SK-N-SH treated with all-trans-retinoic acid at 6 μM for 48 hours (cell line): Measurements from ENCODE around the gene CDC16.

Source experiments
- ATAC-seq: fragments of 200-7000 bp; cut with Tn5 transposase; 3 replicates; pipeline ENCODE4 v1.9.1; 2020; ENCODE audit warnings: mild to moderate bottlenecking, moderate library complexity
- ARNTL ChIP-seq: fragments of 450-650 bp; formaldehyde crosslinking; IDR thresholded peaks from 2 replicates; pipeline ENCODE4 v1.5.0; 2020; ENCODE audit warnings: low read depth, mild to moderate bottlenecking, moderate library complexity, borderline replicate concordance
- BACH2 ChIP-seq: fragments of 250-450 bp; sonication (Bioruptor Pico); IDR thresholded peaks from 2 replicates; pipeline ENCODE4 v1.9.0; 2021; ENCODE audit warnings: mild to moderate bottlenecking, borderline replicate concordance
- CSDC2 ChIP-seq: fragments of 250-450 bp; sonication (Bioruptor Pico); IDR thresholded peaks from 2 replicates; pipeline ENCODE4 v1.5.0; 2020; ENCODE audit warnings: mild to moderate bottlenecking, moderate library complexity
- ESRRG ChIP-seq: fragments of 250-450 bp; sonication (Bioruptor Pico); IDR thresholded peaks from 2 replicates; pipeline ENCODE4 v1.6.1; 2021; ENCODE audit warnings: mild to moderate bottlenecking
- GLIS3 ChIP-seq: fragments of 250-450 bp; sonication (Bioruptor Pico); IDR thresholded peaks from 2 replicates; pipeline ENCODE4 v1.5.0; 2020; ENCODE audit warnings: mild to moderate bottlenecking, moderate library complexity
- ISL1 ChIP-seq: fragments of 250-450 bp; sonication (Bioruptor Pico); IDR thresholded peaks from 2 replicates; pipeline ENCODE4 v2.1.2; 2022; ENCODE audit warnings: mild to moderate bottlenecking, moderate library complexity
- PPARA ChIP-seq: fragments of 250-450 bp; sonication (Bioruptor Pico); IDR thresholded peaks from 2 replicates; pipeline ENCODE4 v1.5.0; 2020; ENCODE audit warnings: mild to moderate bottlenecking, borderline replicate concordance
- RARB ChIP-seq: fragments of 250-450 bp; sonication (Bioruptor Pico); IDR thresholded peaks from 2 replicates; pipeline ENCODE4 v1.8.0; 2021; ENCODE audit warnings: mild to moderate bottlenecking, moderate library complexity
- TCF4 ChIP-seq: fragments of 250-450 bp; sonication (Bioruptor Pico); IDR thresholded peaks from 2 replicates; pipeline ENCODE4 v1.8.0; 2021; ENCODE audit warnings: mild to moderate bottlenecking, moderate library complexity, borderline replicate concordance
- TOX ChIP-seq: fragments of 250-450 bp; sonication (Bioruptor Pico); IDR thresholded peaks from 2 replicates; pipeline ENCODE4 v1.8.0; 2021; ENCODE audit warnings: mild to moderate bottlenecking, moderate library complexity, borderline replicate concordance
- ZC3H10 ChIP-seq: fragments of 250-450 bp; sonication (Bioruptor Pico); IDR thresholded peaks from 2 replicates; pipeline ENCODE4 v1.5.1; 2021; ENCODE audit warnings: mild to moderate bottlenecking, moderate library complexity
- ZFP3 ChIP-seq: fragments of 250-450 bp; sonication (Bioruptor Pico); IDR thresholded peaks from 2 replicates; pipeline ENCODE4 v1.5.0; 2020; ENCODE audit warnings: mild to moderate bottlenecking, moderate library complexity
- ZNF70 ChIP-seq: fragments of 450-650 bp; formaldehyde crosslinking; IDR thresholded peaks from 2 replicates; pipeline ENCODE4 v1.5.0; 2020; ENCODE audit warnings: mild to moderate bottlenecking, moderate library complexity
- ZNF8 ChIP-seq: fragments of 450-650 bp; formaldehyde crosslinking; IDR thresholded peaks from 2 replicates; pipeline ENCODE4 v1.5.0; 2020; ENCODE audit warnings: mild to moderate bottlenecking, moderate library complexity
- TF ChIP-seq, protein P1 (sequence below): fragments of 250-450 bp; sonication (Bioruptor Pico); IDR thresholded peaks from 2 replicates; pipeline ENCODE4 v1.5.0; 2020; ENCODE audit warnings: mild to moderate bottlenecking, moderate library complexity
- TF ChIP-seq, protein P2 (sequence below): fragments of 250-450 bp; sonication (Bioruptor Pico); IDR thresholded peaks from 2 replicates; pipeline ENCODE4 v1.5.1; 2020; ENCODE audit warnings: low read depth, mild to moderate bottlenecking, moderate library complexity
- TF ChIP-seq, protein P3 (sequence below): fragments of 250-450 bp; sonication (Bioruptor Pico); IDR thresholded peaks from 2 replicates; pipeline ENCODE4 v1.5.1; 2021; ENCODE audit warnings: mild to moderate bottlenecking, moderate library complexity
- TF ChIP-seq, protein P4 (sequence below): fragments of 250-450 bp; sonication (Bioruptor Pico); IDR thresholded peaks from 2 replicates; pipeline ENCODE4 v1.8.0; 2020; ENCODE audit warnings: mild to moderate bottlenecking, moderate library complexity, borderline replicate concordance
- TF ChIP-seq, protein P5 (sequence below): fragments of 250-450 bp; sonication (Bioruptor Pico); IDR thresholded peaks from 2 replicates; pipeline ENCODE4 v1.8.0; 2021; ENCODE audit warnings: low read depth, mild to moderate bottlenecking, moderate library complexity, borderline replicate concordance

Gene CDC16

DNA sequence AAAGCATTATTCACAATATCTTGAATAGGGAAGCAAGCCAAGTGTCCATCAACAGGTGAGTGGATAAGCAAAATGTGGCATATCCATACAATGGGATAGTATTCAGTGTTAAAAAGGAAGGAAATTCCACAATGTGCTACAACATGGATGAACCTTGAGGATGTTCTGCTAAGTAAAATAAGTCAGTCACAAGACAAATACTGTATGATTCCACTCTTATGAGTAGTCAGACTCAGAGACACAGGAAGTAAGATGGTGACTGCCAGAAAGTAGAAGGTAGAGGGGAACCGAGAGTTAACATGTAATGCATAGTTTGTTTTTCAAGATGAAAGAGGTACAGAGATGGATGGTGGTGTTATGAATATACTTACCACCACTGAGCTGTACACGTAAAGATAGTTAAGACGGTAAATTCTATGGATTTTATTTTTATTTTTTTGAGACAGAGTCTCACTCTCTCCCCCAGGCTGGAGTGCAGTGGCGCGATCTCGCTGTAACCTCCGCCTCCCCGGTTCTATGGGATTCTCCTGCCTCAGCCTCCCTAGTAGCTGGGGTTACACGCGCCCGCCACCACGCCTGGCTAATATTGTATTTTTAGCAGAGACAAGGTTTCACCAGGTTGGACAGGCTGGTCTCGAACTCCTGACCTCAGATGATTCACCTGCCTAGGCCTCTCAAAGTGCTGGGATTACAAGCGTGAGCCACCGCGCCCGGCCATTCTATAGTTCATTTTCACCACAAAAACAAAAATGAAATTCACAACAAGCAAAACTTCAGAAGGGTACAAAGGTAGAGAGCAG is 78.6 kb downstream of the CDC16 start (continued):
- TF ChIP-seq, protein P1, sequence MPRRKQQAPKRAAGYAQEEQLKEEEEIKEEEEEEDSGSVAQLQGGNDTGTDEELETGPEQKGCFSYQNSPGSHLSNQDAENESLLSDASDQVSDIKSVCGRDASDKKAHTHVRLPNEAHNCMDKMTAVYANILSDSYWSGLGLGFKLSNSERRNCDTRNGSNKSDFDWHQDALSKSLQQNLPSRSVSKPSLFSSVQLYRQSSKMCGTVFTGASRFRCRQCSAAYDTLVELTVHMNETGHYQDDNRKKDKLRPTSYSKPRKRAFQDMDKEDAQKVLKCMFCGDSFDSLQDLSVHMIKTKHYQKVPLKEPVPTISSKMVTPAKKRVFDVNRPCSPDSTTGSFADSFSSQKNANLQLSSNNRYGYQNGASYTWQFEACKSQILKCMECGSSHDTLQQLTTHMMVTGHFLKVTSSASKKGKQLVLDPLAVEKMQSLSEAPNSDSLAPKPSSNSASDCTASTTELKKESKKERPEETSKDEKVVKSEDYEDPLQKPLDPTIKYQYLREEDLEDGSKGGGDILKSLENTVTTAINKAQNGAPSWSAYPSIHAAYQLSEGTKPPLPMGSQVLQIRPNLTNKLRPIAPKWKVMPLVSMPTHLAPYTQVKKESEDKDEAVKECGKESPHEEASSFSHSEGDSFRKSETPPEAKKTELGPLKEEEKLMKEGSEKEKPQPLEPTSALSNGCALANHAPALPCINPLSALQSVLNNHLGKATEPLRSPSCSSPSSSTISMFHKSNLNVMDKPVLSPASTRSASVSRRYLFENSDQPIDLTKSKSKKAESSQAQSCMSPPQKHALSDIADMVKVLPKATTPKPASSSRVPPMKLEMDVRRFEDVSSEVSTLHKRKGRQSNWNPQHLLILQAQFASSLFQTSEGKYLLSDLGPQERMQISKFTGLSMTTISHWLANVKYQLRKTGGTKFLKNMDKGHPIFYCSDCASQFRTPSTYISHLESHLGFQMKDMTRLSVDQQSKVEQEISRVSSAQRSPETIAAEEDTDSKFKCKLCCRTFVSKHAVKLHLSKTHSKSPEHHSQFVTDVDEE = no peak
- TF ChIP-seq, all 23 proteins: peak for 0

DNA sequence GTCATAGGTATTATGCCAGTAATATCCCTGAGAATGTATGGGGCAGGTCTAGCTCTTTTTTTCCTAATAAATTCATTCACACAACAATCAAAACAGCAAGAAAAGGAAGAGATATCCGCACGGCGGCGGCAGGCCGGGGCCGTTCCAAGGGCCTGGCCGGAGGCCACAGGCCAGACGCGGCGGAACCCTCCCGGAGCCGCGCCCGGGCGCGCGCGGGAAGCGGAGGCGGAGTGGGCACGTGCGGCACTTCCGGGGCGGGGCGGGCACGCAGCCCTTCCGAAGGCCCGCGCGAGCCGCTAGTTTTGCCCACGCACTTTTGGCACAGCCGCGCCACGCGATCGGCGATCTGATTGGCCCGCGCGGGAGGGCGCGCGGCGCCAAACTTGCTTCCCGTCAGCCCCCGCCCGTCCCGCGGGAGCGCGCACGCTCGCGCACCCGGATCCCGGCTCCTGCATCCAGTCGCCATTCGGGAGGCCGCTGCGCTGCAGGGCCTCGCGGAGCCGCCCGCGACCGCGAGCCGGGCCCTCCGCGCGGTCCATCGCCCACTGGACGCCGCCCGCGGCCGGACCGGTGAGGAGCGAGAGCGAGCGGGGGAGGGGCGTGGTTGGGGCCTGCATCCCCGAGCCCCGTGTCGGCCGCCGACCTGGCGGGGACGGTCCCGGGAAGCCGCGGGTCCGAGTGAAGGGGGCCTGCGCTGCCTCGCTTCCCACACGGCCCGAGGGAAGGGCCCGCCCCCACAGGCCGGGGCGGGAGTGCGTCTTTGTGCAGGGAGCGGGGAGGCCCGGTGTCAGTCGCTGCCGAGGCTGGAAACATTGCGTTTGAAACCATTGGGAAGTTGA is 79.6 kb downstream of the CDC16 start, which contains the start of gene CHAMP1:
CHAMP1 (plus strand) TSS at position 430 of the 839 bp plus-strand sequence. CDS start 9,340 bp downstream, outside the sequence.
- ATAC-seq = peak; percentile 86
- no peak for TF ChIP-seq ZNF70 (CRISPR knock-in tag)
- TF ChIP-seq, protein P2, sequence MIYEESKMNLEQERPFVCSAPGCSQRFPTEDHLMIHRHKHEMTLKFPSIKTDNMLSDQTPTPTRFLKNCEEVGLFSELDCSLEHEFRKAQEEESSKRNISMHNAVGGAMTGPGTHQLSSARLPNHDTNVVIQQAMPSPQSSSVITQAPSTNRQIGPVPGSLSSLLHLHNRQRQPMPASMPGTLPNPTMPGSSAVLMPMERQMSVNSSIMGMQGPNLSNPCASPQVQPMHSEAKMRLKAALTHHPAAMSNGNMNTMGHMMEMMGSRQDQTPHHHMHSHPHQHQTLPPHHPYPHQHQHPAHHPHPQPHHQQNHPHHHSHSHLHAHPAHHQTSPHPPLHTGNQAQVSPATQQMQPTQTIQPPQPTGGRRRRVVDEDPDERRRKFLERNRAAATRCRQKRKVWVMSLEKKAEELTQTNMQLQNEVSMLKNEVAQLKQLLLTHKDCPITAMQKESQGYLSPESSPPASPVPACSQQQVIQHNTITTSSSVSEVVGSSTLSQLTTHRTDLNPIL = no peak
- no peak for TF ChIP-seq ESRRG (CRISPR knock-in tag)
- TF ChIP-seq RARB (CRISPR knock-in tag) = no peak
- no peak for TF ChIP-seq ISL1 (CRISPR knock-in tag)
- TF ChIP-seq, protein P3, sequence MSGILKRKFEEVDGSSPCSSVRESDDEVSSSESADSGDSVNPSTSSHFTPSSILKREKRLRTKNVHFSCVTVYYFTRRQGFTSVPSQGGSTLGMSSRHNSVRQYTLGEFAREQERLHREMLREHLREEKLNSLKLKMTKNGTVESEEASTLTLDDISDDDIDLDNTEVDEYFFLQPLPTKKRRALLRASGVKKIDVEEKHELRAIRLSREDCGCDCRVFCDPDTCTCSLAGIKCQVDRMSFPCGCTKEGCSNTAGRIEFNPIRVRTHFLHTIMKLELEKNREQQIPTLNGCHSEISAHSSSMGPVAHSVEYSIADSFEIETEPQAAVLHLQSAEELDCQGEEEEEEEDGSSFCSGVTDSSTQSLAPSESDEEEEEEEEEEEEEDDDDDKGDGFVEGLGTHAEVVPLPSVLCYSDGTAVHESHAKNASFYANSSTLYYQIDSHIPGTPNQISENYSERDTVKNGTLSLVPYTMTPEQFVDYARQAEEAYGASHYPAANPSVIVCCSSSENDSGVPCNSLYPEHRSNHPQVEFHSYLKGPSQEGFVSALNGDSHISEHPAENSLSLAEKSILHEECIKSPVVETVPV = no peak
- TF ChIP-seq, protein P1 = 0 out of 2 replicates have a peak, but pooled peaks have one; percentile 81
- no peak for TF ChIP-seq TCF4 (CRISPR knock-in tag)
- TF ChIP-seq BACH2 (CRISPR knock-in tag) = no peak
- TF ChIP-seq, protein P4, sequence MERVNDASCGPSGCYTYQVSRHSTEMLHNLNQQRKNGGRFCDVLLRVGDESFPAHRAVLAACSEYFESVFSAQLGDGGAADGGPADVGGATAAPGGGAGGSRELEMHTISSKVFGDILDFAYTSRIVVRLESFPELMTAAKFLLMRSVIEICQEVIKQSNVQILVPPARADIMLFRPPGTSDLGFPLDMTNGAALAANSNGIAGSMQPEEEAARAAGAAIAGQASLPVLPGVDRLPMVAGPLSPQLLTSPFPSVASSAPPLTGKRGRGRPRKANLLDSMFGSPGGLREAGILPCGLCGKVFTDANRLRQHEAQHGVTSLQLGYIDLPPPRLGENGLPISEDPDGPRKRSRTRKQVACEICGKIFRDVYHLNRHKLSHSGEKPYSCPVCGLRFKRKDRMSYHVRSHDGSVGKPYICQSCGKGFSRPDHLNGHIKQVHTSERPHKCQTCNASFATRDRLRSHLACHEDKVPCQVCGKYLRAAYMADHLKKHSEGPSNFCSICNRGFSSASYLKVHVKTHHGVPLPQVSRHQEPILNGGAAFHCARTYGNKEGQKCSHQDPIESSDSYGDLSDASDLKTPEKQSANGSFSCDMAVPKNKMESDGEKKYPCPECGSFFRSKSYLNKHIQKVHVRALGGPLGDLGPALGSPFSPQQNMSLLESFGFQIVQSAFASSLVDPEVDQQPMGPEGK (CRISPR knock-in tag) = no peak
- TF ChIP-seq ZNF8 (CRISPR knock-in tag) = no peak
- no peak for TF ChIP-seq GLIS3 (CRISPR knock-in tag)
- TF ChIP-seq PPARA = no peak
- peak; percentile 70; the same call in 1 of the 2 replicates for TF ChIP-seq CSDC2 (CRISPR knock-in tag)
- TF ChIP-seq TOX (CRISPR knock-in tag) = no peak
- peak; percentile 17; the same call in 1 of the 2 replicates for TF ChIP-seq ZC3H10 (CRISPR knock-in tag)
- TF ChIP-seq, protein P5, sequence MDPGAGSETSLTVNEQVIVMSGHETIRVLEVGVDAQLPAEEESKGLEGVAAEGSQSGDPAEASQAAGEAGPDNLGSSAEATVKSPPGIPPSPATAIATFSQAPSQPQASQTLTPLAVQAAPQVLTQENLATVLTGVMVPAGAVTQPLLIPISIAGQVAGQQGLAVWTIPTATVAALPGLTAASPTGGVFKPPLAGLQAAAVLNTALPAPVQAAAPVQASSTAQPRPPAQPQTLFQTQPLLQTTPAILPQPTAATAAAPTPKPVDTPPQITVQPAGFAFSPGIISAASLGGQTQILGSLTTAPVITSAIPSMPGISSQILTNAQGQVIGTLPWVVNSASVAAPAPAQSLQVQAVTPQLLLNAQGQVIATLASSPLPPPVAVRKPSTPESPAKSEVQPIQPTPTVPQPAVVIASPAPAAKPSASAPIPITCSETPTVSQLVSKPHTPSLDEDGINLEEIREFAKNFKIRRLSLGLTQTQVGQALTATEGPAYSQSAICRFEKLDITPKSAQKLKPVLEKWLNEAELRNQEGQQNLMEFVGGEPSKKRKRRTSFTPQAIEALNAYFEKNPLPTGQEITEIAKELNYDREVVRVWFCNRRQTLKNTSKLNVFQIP (CRISPR knock-in tag) = no peak
- 0 out of 2 replicates have a peak, but pooled peaks have one; percentile 16 for TF ChIP-seq ARNTL (CRISPR knock-in tag)
- no peak; the same call in none of the 2 replicates for TF ChIP-seq ZFP3 (CRISPR knock-in tag)
